Progenitor cell of endocrine pancreas (in vitro differentiated cells): ENCODE data around the gene TTC28. TPM values are rescaled to one million over a fixed set of nuclear protein-coding genes. Genes with fewer than 3 reads are reported as not detected.

Source experiments
- DNase-seq: peaks from one replicate; pipeline ENCODE4 v3.0.0; 2021; ENCODE audit warnings: low spot score; ENCODE audit not compliant: unreplicated experiment
- H3K27ac Mint-ChIP-seq: 2 replicates; pipeline ENCODE4 v1.8.0; 2021; ENCODE audit warnings: mild to moderate bottlenecking, moderate library complexity, mixed read lengths
- H3K27me3 Mint-ChIP-seq: 2 replicates; pipeline ENCODE4 v1.8.0; 2021; ENCODE audit warnings: mixed read lengths
- H3K36me3 Mint-ChIP-seq: 2 replicates; pipeline ENCODE4 v1.8.0; 2022; ENCODE audit warnings: mixed read lengths; ENCODE audit not compliant: insufficient read depth
- H3K4me1 Mint-ChIP-seq: 2 replicates; pipeline ENCODE4 v1.8.0; 2021; ENCODE audit warnings: low read depth, mixed read lengths
- H3K4me3 Mint-ChIP-seq: 2 replicates; pipeline ENCODE4 v1.8.0; 2021; ENCODE audit warnings: low read depth, mild to moderate bottlenecking, moderate library complexity, mixed read lengths
- H3K9me3 Mint-ChIP-seq: 2 replicates; pipeline ENCODE4 v1.8.0; 2021; ENCODE audit warnings: low read depth, mixed read lengths
- total RNA-seq: library from RNA; stranded (reverse); gene quantifications from 2 replicates; pipeline ENCODE4 v1.2.1, GENCODE V29; 2021
- TF ChIP-seq, protein P1 (sequence below): fragments of 200-600 bp; sonication (generic); IDR thresholded peaks from one replicate; pipeline ENCODE4 v1.5.0; 2021; ENCODE audit warnings: antibody characterized with exemption, mild to moderate bottlenecking; ENCODE audit not compliant: unreplicated experiment

Gene TTC28
- total RNA-seq, 1 donor from 2014 or later, result 35.2 TPM

DNA sequence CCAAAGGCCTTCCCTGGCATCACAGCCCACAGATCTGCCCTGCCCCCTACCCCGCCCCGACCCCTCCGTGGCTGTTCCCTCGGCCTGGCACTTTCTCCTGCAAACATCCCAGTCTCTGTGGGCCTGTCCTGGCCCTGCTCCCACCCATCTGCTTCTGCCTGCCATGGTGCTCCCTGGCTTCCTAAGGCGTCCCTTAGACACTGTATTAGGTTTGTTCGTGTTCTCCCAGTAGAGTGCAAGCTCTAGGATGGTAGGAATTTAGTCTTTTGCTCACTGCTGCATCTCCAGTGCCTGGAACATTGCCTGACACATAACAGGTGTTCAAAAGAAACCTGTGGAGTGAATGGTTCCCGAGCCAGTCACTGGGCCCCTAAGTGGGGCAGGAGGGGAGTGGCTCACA lies 690.9 kb downstream of the TTC28 start:
- no peaks in the 10 kb centered on the region for H3K9me3 Mint-ChIP-seq
- no peak for DNase-seq
- TF ChIP-seq, protein P1, sequence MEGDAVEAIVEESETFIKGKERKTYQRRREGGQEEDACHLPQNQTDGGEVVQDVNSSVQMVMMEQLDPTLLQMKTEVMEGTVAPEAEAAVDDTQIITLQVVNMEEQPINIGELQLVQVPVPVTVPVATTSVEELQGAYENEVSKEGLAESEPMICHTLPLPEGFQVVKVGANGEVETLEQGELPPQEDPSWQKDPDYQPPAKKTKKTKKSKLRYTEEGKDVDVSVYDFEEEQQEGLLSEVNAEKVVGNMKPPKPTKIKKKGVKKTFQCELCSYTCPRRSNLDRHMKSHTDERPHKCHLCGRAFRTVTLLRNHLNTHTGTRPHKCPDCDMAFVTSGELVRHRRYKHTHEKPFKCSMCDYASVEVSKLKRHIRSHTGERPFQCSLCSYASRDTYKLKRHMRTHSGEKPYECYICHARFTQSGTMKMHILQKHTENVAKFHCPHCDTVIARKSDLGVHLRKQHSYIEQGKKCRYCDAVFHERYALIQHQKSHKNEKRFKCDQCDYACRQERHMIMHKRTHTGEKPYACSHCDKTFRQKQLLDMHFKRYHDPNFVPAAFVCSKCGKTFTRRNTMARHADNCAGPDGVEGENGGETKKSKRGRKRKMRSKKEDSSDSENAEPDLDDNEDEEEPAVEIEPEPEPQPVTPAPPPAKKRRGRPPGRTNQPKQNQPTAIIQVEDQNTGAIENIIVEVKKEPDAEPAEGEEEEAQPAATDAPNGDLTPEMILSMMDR, result no peak
- no peaks in the 10 kb centered on the region for H3K27me3 Mint-ChIP-seq
- H3K27ac Mint-ChIP-seq, result peak overlapping the region; percentile 16
- no peak overlapping the region for H3K4me3 Mint-ChIP-seq
- peaks cover 1% of the 10 kb centered on the region for H3K4me1 Mint-ChIP-seq
- peaks cover 11% of the 10 kb centered on the region for H3K36me3 Mint-ChIP-seq

- H3K9me3 Mint-ChIP-seq, result no peaks in the 10 kb centered on the region
- no peak overlapping the region for H3K27ac Mint-ChIP-seq
- TF ChIP-seq, protein P1, result no peak
- no peaks in the 10 kb centered on the region for H3K27me3 Mint-ChIP-seq
- H3K4me1 Mint-ChIP-seq, result peaks cover 1% of the 10 kb centered on the region
- no peak for DNase-seq
- H3K4me3 Mint-ChIP-seq, result no peak overlapping the region
- peaks cover 13% of the 10 kb centered on the region for H3K36me3 Mint-ChIP-seq
Measured at GRCh38 chr22:27987557-27987956, 692.1 kb downstream of the TTC28 start.

DNA sequence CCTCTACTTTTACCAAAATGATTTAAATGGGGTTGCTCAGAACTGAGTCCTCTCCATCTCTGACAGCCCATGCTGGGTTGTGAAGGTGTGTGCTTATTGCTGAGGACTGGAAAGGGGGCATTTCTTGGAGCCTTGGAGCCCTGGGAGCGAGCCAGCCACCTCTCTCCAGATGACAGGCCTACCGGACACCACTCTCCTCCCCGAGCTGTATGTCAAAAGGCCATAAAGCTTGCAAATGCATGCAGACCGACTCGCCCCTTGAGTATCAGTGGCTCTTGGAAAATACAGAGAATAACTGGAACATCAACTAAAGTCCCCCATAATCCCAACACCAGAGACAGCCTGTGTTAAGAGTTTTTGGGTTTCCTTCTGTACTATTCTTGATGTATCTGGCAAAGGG lies 692.7 kb downstream of the TTC28 start:
- Mint-ChIP-seq H3K9me3 (no peaks in the 10 kb centered on the region), H3K27ac (no peak overlapping the region), H3K27me3 (no peaks in the 10 kb centered on the region), H3K4me3 (no peak overlapping the region), H3K4me1 (peaks cover 1% of the 10 kb centered on the region), H3K36me3 (peaks cover 16% of the 10 kb centered on the region)
- no peak for DNase-seq
- TF ChIP-seq, protein P1, result no peak

DNA sequence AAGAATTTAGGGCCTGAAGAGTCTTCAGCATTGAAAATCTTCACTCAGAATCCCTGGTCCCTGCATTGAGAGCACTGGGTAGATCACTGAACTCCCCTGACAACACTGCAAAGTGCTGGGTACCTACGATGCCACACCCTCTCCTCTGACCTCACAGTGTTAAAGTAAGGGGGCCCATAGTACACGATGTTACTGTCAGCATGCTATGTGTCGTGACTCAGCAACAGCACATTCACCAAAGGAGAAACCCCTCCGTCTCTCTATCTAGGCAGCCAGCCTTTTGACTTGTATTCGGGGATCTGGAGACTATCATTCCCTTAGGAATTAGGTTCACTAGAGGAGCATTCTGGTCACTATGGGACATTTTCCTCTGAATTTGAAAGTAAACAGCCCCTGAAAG lies 693.2 kb downstream of the TTC28 start:
- Mint-ChIP-seq H3K4me3 (no peak overlapping the region), H3K27ac (peak overlapping the region; percentile 8), H3K36me3 (peaks cover 16% of the 10 kb centered on the region), H3K4me1 (peaks cover 1% of the 10 kb centered on the region), H3K27me3 (no peaks in the 10 kb centered on the region), H3K9me3 (no peaks in the 10 kb centered on the region)
- DNase-seq, result no peak
- TF ChIP-seq, protein P1, result no peak

DNA sequence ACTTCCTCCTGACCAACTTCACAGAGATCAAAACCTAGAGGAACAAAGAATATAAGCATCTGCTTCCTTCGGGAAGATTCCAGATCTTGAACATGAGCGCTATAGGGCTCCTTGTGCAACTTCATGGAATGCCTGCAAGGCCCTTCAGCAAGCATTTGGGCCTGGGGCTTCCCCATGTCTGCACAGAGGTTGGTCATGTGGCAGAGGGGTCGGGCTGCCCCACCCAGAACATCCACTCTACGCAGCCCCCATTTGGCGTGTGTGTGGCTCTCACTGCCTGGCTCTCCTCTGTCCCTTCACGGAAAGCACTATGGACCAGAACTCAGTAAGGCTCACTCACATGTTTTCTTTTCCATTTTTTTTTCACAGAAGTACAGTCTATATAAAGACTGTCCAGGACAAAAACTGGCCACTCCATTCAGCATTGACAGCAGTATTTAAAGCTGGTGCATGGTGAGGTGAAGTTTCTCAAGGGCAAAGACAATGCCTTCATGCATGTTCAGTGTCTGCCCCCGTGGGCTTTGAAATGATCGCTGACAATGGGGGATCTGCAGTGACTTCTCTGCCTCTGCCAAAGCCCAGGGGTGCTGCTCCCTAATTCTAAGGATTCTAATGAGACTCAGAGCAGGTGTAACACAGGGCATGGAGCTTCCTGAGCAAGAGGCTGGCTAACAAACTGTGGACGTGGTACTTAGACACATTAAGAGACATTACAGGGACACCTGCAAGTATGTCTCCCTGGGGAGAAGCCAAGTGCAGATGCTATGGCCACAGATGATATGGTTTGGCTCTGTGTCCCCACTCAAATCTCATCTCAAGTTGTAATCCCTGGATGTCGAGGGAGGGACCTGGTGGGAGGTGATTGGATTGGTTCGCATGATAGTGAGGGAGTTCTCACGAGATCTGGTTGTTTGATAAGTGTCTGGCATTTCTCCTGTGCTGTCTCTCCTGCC lies 694.0 kb downstream of the TTC28 start:
- Mint-ChIP-seq H3K27ac (peak overlapping the region; percentile 8), H3K36me3 (peaks cover 19% of the 10 kb centered on the region), H3K4me3 (no peak overlapping the region), H3K9me3 (no peaks in the 10 kb centered on the region), H3K4me1 (peaks cover 4% of the 10 kb centered on the region), H3K27me3 (no peaks in the 10 kb centered on the region)
- TF ChIP-seq, protein P1, result no peak
- no peak for DNase-seq
